Measurements from ENCODE around the gene COPS2. TPM values are rescaled to one million over a fixed set of nuclear protein-coding genes. Genes with fewer than 3 reads are reported as not detected.

The COPS2 gene
- polyA plus RNA-seq, 1 of the 3 experiments (the other 2 are of a cell fraction): 21.3 TPM

DNA sequence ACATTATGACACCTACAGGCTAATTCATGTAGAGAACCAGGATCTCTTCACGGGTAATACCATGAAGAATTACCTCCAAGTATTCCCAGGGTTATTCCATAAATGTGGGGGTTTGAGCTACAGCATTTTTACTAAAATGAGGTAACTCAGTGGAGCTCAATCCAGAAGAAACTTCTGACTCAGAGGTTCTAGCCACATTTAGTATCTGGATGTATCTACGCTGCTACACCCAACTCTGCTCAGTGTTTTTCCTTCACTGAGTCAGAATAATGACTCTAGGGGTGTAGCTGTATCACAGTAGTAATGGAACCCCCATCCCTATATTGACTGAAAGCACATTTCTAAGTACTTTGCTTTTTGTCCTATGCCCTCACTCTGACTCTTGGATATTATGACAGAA, 52.4 kb downstream of the COPS2 start:
- no peaks in the 10 kb centered on the region for H3K9me3 ChIP-seq
- H4K20me1 ChIP-seq (ENCODE audit: insufficient read depth): no peaks in the 10 kb centered on the region
- H3K27me3 ChIP-seq (ENCODE audit: insufficient read depth): no peaks in the 10 kb centered on the region
- TF ChIP-seq TCF12 (IDR thresholded peaks at IDR 0.05): no peak
- TF ChIP-seq, protein P1, sequence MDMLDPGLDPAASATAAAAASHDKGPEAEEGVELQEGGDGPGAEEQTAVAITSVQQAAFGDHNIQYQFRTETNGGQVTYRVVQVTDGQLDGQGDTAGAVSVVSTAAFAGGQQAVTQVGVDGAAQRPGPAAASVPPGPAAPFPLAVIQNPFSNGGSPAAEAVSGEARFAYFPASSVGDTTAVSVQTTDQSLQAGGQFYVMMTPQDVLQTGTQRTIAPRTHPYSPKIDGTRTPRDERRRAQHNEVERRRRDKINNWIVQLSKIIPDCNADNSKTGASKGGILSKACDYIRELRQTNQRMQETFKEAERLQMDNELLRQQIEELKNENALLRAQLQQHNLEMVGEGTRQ (IDR thresholded peaks at IDR 0.05; ENCODE audit: borderline replicate concordance, low read depth, low read length): no peak
- TF ChIP-seq, protein P2, sequence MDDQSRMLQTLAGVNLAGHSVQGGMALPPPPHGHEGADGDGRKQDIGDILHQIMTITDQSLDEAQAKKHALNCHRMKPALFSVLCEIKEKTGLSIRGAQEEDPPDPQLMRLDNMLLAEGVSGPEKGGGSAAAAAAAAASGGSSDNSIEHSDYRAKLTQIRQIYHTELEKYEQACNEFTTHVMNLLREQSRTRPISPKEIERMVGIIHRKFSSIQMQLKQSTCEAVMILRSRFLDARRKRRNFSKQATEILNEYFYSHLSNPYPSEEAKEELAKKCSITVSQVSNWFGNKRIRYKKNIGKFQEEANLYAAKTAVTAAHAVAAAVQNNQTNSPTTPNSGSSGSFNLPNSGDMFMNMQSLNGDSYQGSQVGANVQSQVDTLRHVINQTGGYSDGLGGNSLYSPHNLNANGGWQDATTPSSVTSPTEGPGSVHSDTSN (IDR thresholded peaks at IDR 0.05): no peak
- TF ChIP-seq TEAD4 (IDR thresholded peaks at IDR 0.05; ENCODE audit: borderline replicate concordance, insufficient read depth): no peak
- TF ChIP-seq, protein P3, sequence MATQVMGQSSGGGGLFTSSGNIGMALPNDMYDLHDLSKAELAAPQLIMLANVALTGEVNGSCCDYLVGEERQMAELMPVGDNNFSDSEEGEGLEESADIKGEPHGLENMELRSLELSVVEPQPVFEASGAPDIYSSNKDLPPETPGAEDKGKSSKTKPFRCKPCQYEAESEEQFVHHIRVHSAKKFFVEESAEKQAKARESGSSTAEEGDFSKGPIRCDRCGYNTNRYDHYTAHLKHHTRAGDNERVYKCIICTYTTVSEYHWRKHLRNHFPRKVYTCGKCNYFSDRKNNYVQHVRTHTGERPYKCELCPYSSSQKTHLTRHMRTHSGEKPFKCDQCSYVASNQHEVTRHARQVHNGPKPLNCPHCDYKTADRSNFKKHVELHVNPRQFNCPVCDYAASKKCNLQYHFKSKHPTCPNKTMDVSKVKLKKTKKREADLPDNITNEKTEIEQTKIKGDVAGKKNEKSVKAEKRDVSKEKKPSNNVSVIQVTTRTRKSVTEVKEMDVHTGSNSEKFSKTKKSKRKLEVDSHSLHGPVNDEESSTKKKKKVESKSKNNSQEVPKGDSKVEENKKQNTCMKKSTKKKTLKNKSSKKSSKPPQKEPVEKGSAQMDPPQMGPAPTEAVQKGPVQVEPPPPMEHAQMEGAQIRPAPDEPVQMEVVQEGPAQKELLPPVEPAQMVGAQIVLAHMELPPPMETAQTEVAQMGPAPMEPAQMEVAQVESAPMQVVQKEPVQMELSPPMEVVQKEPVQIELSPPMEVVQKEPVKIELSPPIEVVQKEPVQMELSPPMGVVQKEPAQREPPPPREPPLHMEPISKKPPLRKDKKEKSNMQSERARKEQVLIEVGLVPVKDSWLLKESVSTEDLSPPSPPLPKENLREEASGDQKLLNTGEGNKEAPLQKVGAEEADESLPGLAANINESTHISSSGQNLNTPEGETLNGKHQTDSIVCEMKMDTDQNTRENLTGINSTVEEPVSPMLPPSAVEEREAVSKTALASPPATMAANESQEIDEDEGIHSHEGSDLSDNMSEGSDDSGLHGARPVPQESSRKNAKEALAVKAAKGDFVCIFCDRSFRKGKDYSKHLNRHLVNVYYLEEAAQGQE (IDR thresholded peaks at IDR 0.05; ENCODE audit: low read depth, low read length): no peak
- no peak for TF ChIP-seq JUND (IDR thresholded peaks at IDR 0.05)
- TF ChIP-seq, protein P4, sequence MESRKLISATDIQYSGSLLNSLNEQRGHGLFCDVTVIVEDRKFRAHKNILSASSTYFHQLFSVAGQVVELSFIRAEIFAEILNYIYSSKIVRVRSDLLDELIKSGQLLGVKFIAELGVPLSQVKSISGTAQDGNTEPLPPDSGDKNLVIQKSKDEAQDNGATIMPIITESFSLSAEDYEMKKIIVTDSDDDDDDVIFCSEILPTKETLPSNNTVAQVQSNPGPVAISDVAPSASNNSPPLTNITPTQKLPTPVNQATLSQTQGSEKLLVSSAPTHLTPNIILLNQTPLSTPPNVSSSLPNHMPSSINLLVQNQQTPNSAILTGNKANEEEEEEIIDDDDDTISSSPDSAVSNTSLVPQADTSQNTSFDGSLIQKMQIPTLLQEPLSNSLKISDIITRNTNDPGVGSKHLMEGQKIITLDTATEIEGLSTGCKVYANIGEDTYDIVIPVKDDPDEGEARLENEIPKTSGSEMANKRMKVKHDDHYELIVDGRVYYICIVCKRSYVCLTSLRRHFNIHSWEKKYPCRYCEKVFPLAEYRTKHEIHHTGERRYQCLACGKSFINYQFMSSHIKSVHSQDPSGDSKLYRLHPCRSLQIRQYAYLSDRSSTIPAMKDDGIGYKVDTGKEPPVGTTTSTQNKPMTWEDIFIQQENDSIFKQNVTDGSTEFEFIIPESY (IDR thresholded peaks at IDR 0.05; ENCODE audit: borderline replicate concordance, low read depth): no peak
- no peak for TF ChIP-seq EZH2phosphoT487 (IDR thresholded peaks at IDR 0.05; ENCODE audit: borderline replicate concordance, low read depth)
- no peak for TF ChIP-seq FOXM1 (IDR thresholded peaks at IDR 0.05; ENCODE audit: low read depth)
- DNase-seq: no peak
- no peak overlapping the region for H3K4me3 ChIP-seq (ENCODE audit: low read depth in 2 of 2, low read length in 1 of 2)
- WGBS (ENCODE audit: low lambda C conversion rate): 50% methylated on average over 2 of the region's 2 CpGs
- H3K9ac ChIP-seq: no peak overlapping the region
- no peaks in the 10 kb centered on the region for H3K4me1 ChIP-seq (ENCODE audit: control insufficient read depth in 1 of 2, insufficient read depth in 2 of 2, low read depth in 1 of 2, low read length in 1 of 2)
- no peaks in the 10 kb centered on the region; the same call in 1 of the 2 replicates for H3K79me2 ChIP-seq (ENCODE audit: insufficient read depth)
- peaks cover 4% of the 10 kb centered on the region for H3F3A ChIP-seq (replicated peaks; ENCODE audit: insufficient read depth)
- H3K4me2 ChIP-seq: no peak overlapping the region
- H3K27ac ChIP-seq (ENCODE audit: low read depth in 2 of 2, low read length in 1 of 2): no peak overlapping the region
- CTCF ChIA-PET: interaction anchor here (0.7 kb wide), 1 partner anchor 165 kb away, joined by 3 read pairs; no protein-coding TSS in a partner anchor
- H3K9me2 ChIP-seq: no peaks in the 10 kb centered on the region
- POLR2A ChIA-PET: no interaction called here
- peaks cover 26 to 34% of the 10 kb centered on the region in 2 experiments for H3K36me3 ChIP-seq (replicated peaks in 1 of 2; ENCODE audit: control insufficient read depth in 1 of 2, insufficient read depth in 2 of 2, low read length in 1 of 2)
- H2AFZ ChIP-seq (ENCODE audit: low read depth): no peak overlapping the region

Measured in SK-N-SH (cell line).